Amniotic stem cell (primary cell): Measurements from ENCODE around the gene SAMM50.

ENCODE experiments used
- DNase-seq: peaks from one replicate; lab custom pipeline; 2025; lab: John Stamatoyannopoulos, UW

The SAMM50 gene

GRCh38 chr22:43945632-43946383 lies 9.4 kb upstream of the SAMM50 start:
- DNase-seq: peak; percentile 35

GRCh38 chr22:43946384-43946667 lies 8.9 kb upstream of the SAMM50 start:
- no peak for DNase-seq

GRCh38 chr22:43948836-43949406 lies 6.3 kb upstream of the SAMM50 start:
- no peak for DNase-seq

GRCh38 chr22:43951391-43951790 lies 3.9 kb upstream of the SAMM50 start:
- DNase-seq: no peak

- DNase-seq: no peak
These were observed 3.3 kb upstream of the SAMM50 start for GRCh38 chr22:43951966-43952365.

GRCh38 chr22:43953988-43954785 lies 1.1 kb upstream of the SAMM50 start:
- DNase-seq: no peak

GRCh38 chr22:43955883-43956782 lies 891 bp downstream of the SAMM50 start:
- no peak for DNase-seq

- DNase-seq: no peak
These were observed 1.7 kb downstream of the SAMM50 start for GRCh38 chr22:43956805-43957463.

GRCh38 chr22:43957871-43958270 lies 2.6 kb downstream of the SAMM50 start:
- no peak for DNase-seq

- no peak for DNase-seq
These were observed 9.1 kb downstream of the SAMM50 start for GRCh38 chr22:43964314-43964857.

GRCh38 chr22:43967069-43967468 lies 11.8 kb downstream of the SAMM50 start:
- DNase-seq: no peak

- DNase-seq: no peak
These were observed 13.4 kb downstream of the SAMM50 start for GRCh38 chr22:43968614-43969013.

- no peak for DNase-seq
These were observed 14.0 kb downstream of the SAMM50 start for GRCh38 chr22:43969021-43969878.

- no peak for DNase-seq
These were observed 14.9 kb downstream of the SAMM50 start for GRCh38 chr22:43969989-43970755.

- DNase-seq: no peak
These were observed 15.9 kb downstream of the SAMM50 start for GRCh38 chr22:43971112-43971511.

- DNase-seq: no peak
These were observed 17.8 kb downstream of the SAMM50 start for GRCh38 chr22:43972931-43973462.

GRCh38 chr22:43974028-43974545 lies 18.8 kb downstream of the SAMM50 start:
- DNase-seq: no peak

GRCh38 chr22:43975041-43975440 lies 19.8 kb downstream of the SAMM50 start:
- no peak for DNase-seq
